Measurements from ENCODE around the gene PCNT.

PCNT gene

DNA sequence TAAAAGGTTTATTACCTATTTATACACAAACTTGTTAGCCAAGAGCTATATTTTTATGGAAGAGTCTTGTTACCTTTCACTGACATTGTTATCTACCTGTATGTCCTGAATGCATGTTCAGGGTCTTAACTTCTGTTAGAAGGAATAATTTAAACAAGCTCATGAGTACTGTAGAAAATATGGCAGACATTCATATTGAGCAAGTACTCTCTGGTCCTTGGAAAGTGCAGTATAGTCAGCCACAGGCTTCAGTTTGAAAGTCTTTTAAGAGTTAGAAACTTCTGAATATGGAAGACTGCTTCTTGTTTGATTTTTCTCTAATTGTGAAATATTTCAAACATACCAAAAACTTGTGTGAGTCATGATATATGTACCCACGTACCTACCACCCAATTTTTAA lies 151.3 kb downstream of the PCNT start:
- peaks cover 3 to 4% of the 10 kb centered on the region in 2 experiments; a peak in 2 of 3 replicates for H3K36me3 ChIP-seq (ENCODE audit: control insufficient read depth in 2 of 2, insufficient read depth in 1 of 2, low read length in 2 of 2)
- ChIA-PET CTCF (no interaction called here), POLR2A (no interaction called here)
- no peaks in the 10 kb centered on the region for H3K9me3 ChIP-seq (ENCODE audit: control insufficient read depth, insufficient read depth, low read depth, low read length)
- H3K4me3 ChIP-seq (ENCODE audit: low read depth, low read length) = no peak overlapping the region
- H3K4me1 ChIP-seq (ENCODE audit: control insufficient read depth, insufficient read depth, low read length) = no peaks in the 10 kb centered on the region
- TF ChIP-seq ZNF664 (tag by site-specific recombination; IDR thresholded peaks at IDR 0.05) (no peak), ZNF132 (tag by site-specific recombination; IDR thresholded peaks at IDR 0.05; ENCODE audit: borderline replicate concordance) (no peak)
- H3K27ac ChIP-seq (ENCODE audit: extremely low read depth, low read depth, low read length) = no peak overlapping the region

DNA sequence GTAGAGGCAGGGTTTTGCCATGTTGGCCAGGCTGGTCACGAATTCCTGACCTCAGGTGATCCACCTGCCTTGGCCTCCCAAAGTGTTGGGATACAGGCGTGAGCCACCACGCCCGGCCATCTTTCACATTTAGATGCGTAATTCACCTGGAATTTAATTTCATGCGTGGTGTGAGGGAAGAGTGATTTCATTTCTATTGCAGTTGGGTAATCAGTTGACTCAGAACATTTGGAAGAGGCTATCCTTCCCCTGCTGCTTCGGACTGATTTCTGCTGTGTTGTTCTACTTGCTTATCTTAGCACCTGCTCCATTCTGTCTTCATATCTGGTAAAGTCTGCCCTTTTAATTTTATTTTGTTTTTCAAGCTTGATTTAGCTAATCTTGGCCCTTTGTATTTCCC lies 153.8 kb downstream of the PCNT start:
- H3K9me3 ChIP-seq (ENCODE audit: control insufficient read depth, insufficient read depth, low read depth, low read length) = no peaks in the 10 kb centered on the region
- ChIA-PET CTCF (interaction anchor here (1.3 kb wide), 1 partner anchor 160 kb away, joined by 3 read pairs; no protein-coding TSS in a partner anchor), POLR2A (no interaction called here)
- H3K36me3 ChIP-seq (ENCODE audit: control insufficient read depth in 2 of 2, insufficient read depth in 1 of 2, low read length in 2 of 2) = peaks cover 4 to 6% of the 10 kb centered on the region in 2 experiments; a peak in 2 of 3 replicates
- peak; percentile 64 for TF ChIP-seq ZNF600 (tag by site-specific recombination; IDR thresholded peaks at IDR 0.05)
- TF ChIP-seq BCL11A (tag by site-specific recombination; IDR thresholded peaks at IDR 0.05; ENCODE audit: low read depth) = no peak
- peaks cover 9% of the 10 kb centered on the region for H3K4me1 ChIP-seq (ENCODE audit: control insufficient read depth, insufficient read depth, low read length)
- H3K4me3 ChIP-seq (ENCODE audit: low read depth, low read length) = no peak overlapping the region
- no peak overlapping the region for H3K27ac ChIP-seq (ENCODE audit: extremely low read depth, low read depth, low read length)

DNA sequence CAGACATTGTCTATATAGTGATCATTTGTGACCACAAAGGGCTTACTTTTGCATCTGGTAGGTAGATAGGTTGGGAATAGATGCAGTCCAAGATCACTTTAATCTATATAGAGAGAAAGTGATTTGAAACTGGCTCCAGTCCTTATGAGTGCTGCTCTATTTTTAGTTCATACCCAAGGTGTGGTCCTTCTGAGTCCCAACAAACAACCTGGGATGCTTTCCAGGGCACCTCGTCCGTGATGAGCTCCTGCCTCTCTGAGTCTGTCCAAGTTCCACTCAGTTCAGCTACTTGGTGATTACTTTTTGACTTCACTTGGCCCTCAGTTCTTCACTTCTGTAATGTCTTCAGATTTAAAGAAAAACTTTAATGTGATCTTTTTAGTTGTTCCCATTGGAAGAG lies 155.0 kb downstream of the PCNT start:
- POLR2A ChIA-PET = no interaction called here
- TF ChIP-seq GFI1B (tag by site-specific recombination; IDR thresholded peaks at IDR 0.05) = no peak
- TF ChIP-seq ZNF292 (tag by site-specific recombination; IDR thresholded peaks at IDR 0.05; ENCODE audit: borderline replicate concordance, low read depth) = no peak
- TF ChIP-seq ZNF654 (tag by site-specific recombination; IDR thresholded peaks at IDR 0.05; ENCODE audit: low read depth) = no peak
- TF ChIP-seq GLI4 (tag by site-specific recombination; IDR thresholded peaks at IDR 0.05) = no peak
- TF ChIP-seq SP3 (tag by site-specific recombination; IDR thresholded peaks at IDR 0.05) = no peak
- no peaks in the 10 kb centered on the region for H3K9me3 ChIP-seq (ENCODE audit: control insufficient read depth, insufficient read depth, low read depth, low read length)
- H3K36me3 ChIP-seq (ENCODE audit: control insufficient read depth in 2 of 2, insufficient read depth in 1 of 2, low read length in 2 of 2) = peaks cover 4 to 6% of the 10 kb centered on the region in 2 experiments; a peak in 2 of 3 replicates
- H3K27ac ChIP-seq (ENCODE audit: extremely low read depth, low read depth, low read length) = no peak overlapping the region
- H3K4me3 ChIP-seq (ENCODE audit: low read depth, low read length) = no peak overlapping the region
- CTCF ChIA-PET = interaction anchor here (1.3 kb wide), 1 partner anchor 158 kb away, joined by 3 read pairs; no protein-coding TSS in a partner anchor
- peaks cover 20% of the 10 kb centered on the region for H3K4me1 ChIP-seq (ENCODE audit: control insufficient read depth, insufficient read depth, low read length)

DNA sequence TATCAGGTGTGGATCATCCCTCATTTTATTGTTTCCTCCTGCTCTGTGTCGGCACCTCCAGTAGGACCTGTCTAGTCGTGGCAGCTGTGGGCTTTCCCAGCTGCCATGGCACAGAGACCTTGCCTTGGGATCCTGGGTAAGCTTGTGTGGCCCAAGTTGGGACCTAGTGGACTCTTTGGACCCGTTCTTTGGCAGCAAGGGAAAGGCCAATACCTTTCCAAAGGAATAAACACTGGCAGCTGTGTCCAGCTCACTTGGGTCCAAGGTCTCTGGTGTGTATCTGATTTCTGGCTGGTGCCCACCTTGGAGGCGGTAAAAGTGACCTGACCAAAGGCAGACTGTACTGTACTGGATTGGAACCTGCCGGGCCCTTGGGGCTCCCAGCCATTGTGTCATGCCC lies 156.5 kb downstream of the PCNT start:
- Histone ChIP-seq H3K9me3 (ENCODE audit: control insufficient read depth, insufficient read depth, low read depth, low read length) (no peaks in the 10 kb centered on the region), H3K4me1 (ENCODE audit: control insufficient read depth, insufficient read depth, low read length) (peaks cover 23% of the 10 kb centered on the region), H3K36me3 (ENCODE audit: control insufficient read depth in 2 of 2, insufficient read depth in 1 of 2, low read length in 2 of 2) (peaks cover 4 to 10% of the 10 kb centered on the region in 2 experiments; a peak in 2 of 3 replicates), H3K27ac (ENCODE audit: extremely low read depth, low read depth, low read length) (no peak overlapping the region), H3K4me3 (ENCODE audit: low read depth, low read length) (no peak overlapping the region)
- POLR2A ChIA-PET = no interaction called here
- CTCF ChIA-PET = no interaction called here
- TF ChIP-seq ZNF146 (tag by site-specific recombination; IDR thresholded peaks at IDR 0.05) (no peak), ZNF335 (tag by site-specific recombination; conservative IDR thresholded peaks at IDR 0.05) (no peak), ZNF394 (tag by site-specific recombination; IDR thresholded peaks at IDR 0.05; ENCODE audit: borderline replicate concordance) (no peak), SCRT1 (tag by site-specific recombination; IDR thresholded peaks at IDR 0.05; ENCODE audit: borderline replicate concordance) (no peak), ZNF433 (tag by site-specific recombination; IDR thresholded peaks at IDR 0.05; ENCODE audit: low read depth) (no peak), HOXC10 (CRISPR knock-in tag; IDR thresholded peaks at IDR 0.05) (no peak)

DNA sequence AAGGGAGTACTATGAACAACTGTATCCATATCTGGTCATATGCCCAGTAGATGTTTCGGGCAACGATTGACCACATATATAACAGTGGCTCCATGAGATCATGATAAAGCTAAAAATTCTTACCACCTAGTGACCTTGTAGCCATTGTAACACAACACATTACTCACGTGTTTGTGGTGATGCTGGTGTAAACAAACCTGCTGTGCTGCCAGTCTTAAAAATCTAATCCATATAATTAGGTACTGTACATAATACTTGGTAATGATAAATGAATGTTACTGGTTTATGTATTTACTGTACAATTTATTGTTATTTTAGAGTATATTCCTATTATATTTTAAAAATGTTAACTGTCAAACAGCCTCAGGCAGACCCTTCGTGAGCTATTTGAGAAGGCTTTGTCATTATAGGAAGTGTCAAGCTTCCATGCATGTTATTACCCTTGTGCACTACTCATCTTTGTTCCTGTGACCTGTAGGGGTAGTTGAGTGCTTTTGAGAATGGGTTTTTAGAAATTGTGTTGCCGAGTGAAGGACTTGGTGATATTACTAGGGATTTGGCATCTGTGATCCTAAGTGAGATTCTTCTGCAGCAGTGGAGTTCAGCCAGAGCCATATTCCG lies 158.4 kb downstream of the PCNT start:
- Histone ChIP-seq H3K4me1 (ENCODE audit: control insufficient read depth, insufficient read depth, low read length) (peaks cover 23% of the 10 kb centered on the region), H3K27ac (ENCODE audit: extremely low read depth, low read depth, low read length) (no peak overlapping the region), H3K9me3 (ENCODE audit: control insufficient read depth, insufficient read depth, low read depth, low read length) (no peaks in the 10 kb centered on the region), H3K36me3 (ENCODE audit: control insufficient read depth in 2 of 2, insufficient read depth in 1 of 2, low read length in 2 of 2) (peaks cover 7 to 15% of the 10 kb centered on the region in 2 experiments), H3K4me3 (ENCODE audit: low read depth, low read length) (no peak overlapping the region)
- ChIA-PET POLR2A (interaction anchor here (0.6 to 0.7 kb wide), 2 partner anchors 12 to 17 kb away, joined by 3 to 4 read pairs; no protein-coding TSS in a partner anchor), CTCF (interaction anchor here (0.7 kb wide), 2 partner anchors 14 to 19 kb away, joined by 3 to 4 read pairs; no protein-coding TSS in a partner anchor)
- TF ChIP-seq, protein P1, sequence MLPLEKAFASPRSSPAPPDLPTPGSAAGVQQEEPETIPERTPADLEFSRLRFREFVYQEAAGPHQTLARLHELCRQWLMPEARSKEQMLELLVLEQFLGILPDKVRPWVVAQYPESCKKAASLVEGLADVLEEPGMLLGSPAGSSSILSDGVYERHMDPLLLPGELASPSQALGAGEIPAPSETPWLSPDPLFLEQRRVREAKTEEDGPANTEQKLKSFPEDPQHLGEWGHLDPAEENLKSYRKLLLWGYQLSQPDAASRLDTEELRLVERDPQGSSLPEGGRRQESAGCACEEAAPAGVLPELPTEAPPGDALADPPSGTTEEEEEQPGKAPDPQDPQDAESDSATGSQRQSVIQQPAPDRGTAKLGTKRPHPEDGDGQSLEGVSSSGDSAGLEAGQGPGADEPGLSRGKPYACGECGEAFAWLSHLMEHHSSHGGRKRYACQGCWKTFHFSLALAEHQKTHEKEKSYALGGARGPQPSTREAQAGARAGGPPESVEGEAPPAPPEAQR (tag by site-specific recombination; IDR thresholded peaks at IDR 0.05) = no peak
- TF ChIP-seq ZNF600 (tag by site-specific recombination; IDR thresholded peaks at IDR 0.05) (peak; percentile 84), MZF1 (tag by site-specific recombination; IDR thresholded peaks at IDR 0.05; ENCODE audit: borderline replicate concordance) (no peak), SP7 (tag by site-specific recombination; IDR thresholded peaks at IDR 0.05) (peak; percentile 91), ZNF114 (tag by site-specific recombination; IDR thresholded peaks at IDR 0.05) (no peak), ZNF571 (tag by site-specific recombination; IDR thresholded peaks at IDR 0.05) (no peak)
- TF ChIP-seq, protein P2, sequence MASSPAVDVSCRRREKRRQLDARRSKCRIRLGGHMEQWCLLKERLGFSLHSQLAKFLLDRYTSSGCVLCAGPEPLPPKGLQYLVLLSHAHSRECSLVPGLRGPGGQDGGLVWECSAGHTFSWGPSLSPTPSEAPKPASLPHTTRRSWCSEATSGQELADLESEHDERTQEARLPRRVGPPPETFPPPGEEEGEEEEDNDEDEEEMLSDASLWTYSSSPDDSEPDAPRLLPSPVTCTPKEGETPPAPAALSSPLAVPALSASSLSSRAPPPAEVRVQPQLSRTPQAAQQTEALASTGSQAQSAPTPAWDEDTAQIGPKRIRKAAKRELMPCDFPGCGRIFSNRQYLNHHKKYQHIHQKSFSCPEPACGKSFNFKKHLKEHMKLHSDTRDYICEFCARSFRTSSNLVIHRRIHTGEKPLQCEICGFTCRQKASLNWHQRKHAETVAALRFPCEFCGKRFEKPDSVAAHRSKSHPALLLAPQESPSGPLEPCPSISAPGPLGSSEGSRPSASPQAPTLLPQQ (tag by site-specific recombination; IDR thresholded peaks at IDR 0.05) = no peak

Data from HEK293 (cell line).